Loucy (cell line): Measurements from ENCODE around the gene AP1AR.
A peak's percentile ranks its signal among the peaks of the same experiment; 100 is the strongest.
"Not testable (repeated sequence)": the region's sequence is repeated elsewhere in the genome, so short reads cannot be mapped to it uniquely, and the experiment has no call there.

Source experiments
- H2AFZ ChIP-seq: fragments of 200-600 bp; sonication (generic); 2 replicates; pipeline ENCODE4 v1.6.0; 2016; ENCODE audit warnings: antibody characterized with exemption, mild to moderate bottlenecking, low read length, moderate library complexity
- H3F3A ChIP-seq: fragments of 200-600 bp; 2 replicates; pipeline ENCODE4 v1.6.0; 2016; ENCODE audit warnings: antibody characterized with exemption, low read depth, mild to moderate bottlenecking
- H3K27me3 ChIP-seq: fragments of 200-600 bp; sonication (generic); 2 replicates; pipeline ENCODE4 v1.6.1; 2014; ENCODE audit warnings: low read length, mild to moderate bottlenecking; ENCODE audit not compliant: insufficient read depth, poor library complexity, severe bottlenecking
- H3K36me3 ChIP-seq: fragments of 200-600 bp; sonication (generic); 2 replicates; pipeline ENCODE4 v1.6.1; 2016; ENCODE audit warnings: low read length; ENCODE audit not compliant: insufficient read depth
- H3K4me1 ChIP-seq: fragments of 200-600 bp; sonication (generic); 2 replicates; pipeline ENCODE4 v1.5.1; 2014; ENCODE audit warnings: low read length, mild to moderate bottlenecking; ENCODE audit not compliant: insufficient read depth, poor library complexity, severe bottlenecking
- H3K4me2 ChIP-seq: fragments of 200-600 bp; sonication (generic); 2 replicates; pipeline ENCODE4 v1.6.0; 2014; ENCODE audit warnings: antibody characterized with exemption, low read length, low read depth, mild to moderate bottlenecking; ENCODE audit not compliant: poor library complexity, severe bottlenecking
- H3K4me3 ChIP-seq: fragments of 200-600 bp; sonication (generic); 2 replicates; pipeline ENCODE4 v1.5.1; 2014; ENCODE audit warnings: low read length, mild to moderate bottlenecking, mixed read lengths; ENCODE audit not compliant: poor library complexity, severe bottlenecking
- H3K79me2 ChIP-seq: fragments of 200-600 bp; sonication (generic); 2 replicates; pipeline ENCODE4 v1.6.1; 2014; ENCODE audit warnings: low read length; ENCODE audit not compliant: insufficient read depth
- H3K9ac ChIP-seq: fragments of 200-600 bp; sonication (generic); 2 replicates; pipeline ENCODE4 v1.6.0; 2014; ENCODE audit warnings: mild to moderate bottlenecking, low read depth, low read length, moderate library complexity; ENCODE audit not compliant: poor library complexity, severe bottlenecking
- H3K9me2 ChIP-seq: fragments of 200-600 bp; sonication (generic); replicated peaks from 2 replicates; pipeline ENCODE4 v1.6.1; 2016; ENCODE audit warnings: low read depth, low read length, mixed read lengths
- H3K9me3 ChIP-seq: fragments of 200-600 bp; sonication (generic); 2 replicates; pipeline ENCODE4 v1.6.1; 2014; ENCODE audit warnings: mild to moderate bottlenecking, antibody characterized with exemption, low read length, low read depth; ENCODE audit not compliant: insufficient read depth
- H4K20me1 ChIP-seq: fragments of 200-600 bp; sonication (generic); 2 replicates; pipeline ENCODE4 v1.6.0; 2014; ENCODE audit warnings: antibody characterized with exemption, low read length, mild to moderate bottlenecking; ENCODE audit not compliant: insufficient read depth, poor library complexity, severe bottlenecking
- CTCF ChIP-seq: fragments of 200-600 bp; sonication (generic); conservative IDR thresholded peaks from 2 replicates; pipeline ENCODE4 v1.5.1; 2014; ENCODE audit warnings: mild to moderate bottlenecking, antibody characterized with exemption, low read length
- EZH2phosphoT487 ChIP-seq: fragments of 200-600 bp; IDR thresholded peaks from 2 replicates; pipeline ENCODE4 v1.6.1; 2018; ENCODE audit warnings: antibody characterized with exemption, mild to moderate bottlenecking, moderate library complexity, borderline replicate concordance

AP1AR gene

GRCh38 chr4:112302320-112303274 lies 71.0 kb downstream of the AP1AR start:
- TF ChIP-seq EZH2phosphoT487 (no peak), CTCF (no peak)
- Histone ChIP-seq H3K9me2 (no peaks in the 10 kb centered on the region), H3K4me2 (peak overlapping the region; percentile 57), H3F3A (0 out of 2 replicates have a peak, but pooled peaks cover 2% of the 10 kb centered on the region), H3K4me3 (peak overlapping the region; percentile 37), H3K9ac (peak overlapping the region; percentile 2), H3K9me3 (no peaks in the 10 kb centered on the region), H4K20me1 (no peaks in the 10 kb centered on the region), H2AFZ (0 out of 2 replicates have a peak overlapping the region, but pooled peaks have one; percentile 42), H3K4me1 (peaks cover 51% of the 10 kb centered on the region), H3K36me3 (no peaks in the 10 kb centered on the region), H3K27me3 (no peaks in the 10 kb centered on the region), H3K79me2 (peaks cover 24% of the 10 kb centered on the region)

GRCh38 chr4:112305477-112305876 lies 73.9 kb downstream of the AP1AR start:
- H2AFZ ChIP-seq, H3K4me2 ChIP-seq, H3K9me3 ChIP-seq, H4K20me1 ChIP-seq, H3K9me2 ChIP-seq, H3K27me3 ChIP-seq, H3K9ac ChIP-seq, H3K36me3 ChIP-seq, H3K4me3 ChIP-seq, H3F3A ChIP-seq, H3K79me2 ChIP-seq: not testable (repeated sequence)
- H3K4me1 ChIP-seq: peaks cover 27% of the 10 kb centered on the region

- H3K9ac ChIP-seq, H2AFZ ChIP-seq, H3K4me3 ChIP-seq: not testable (repeated sequence)
These were observed 77.7 kb downstream of the AP1AR start for GRCh38 chr4:112309263-112309791.

GRCh38 chr4:112311516-112311915 lies 79.9 kb downstream of the AP1AR start:
- Histone ChIP-seq H3K36me3 (no peaks in the 10 kb centered on the region), H3K9me2 (no peaks in the 10 kb centered on the region), H3F3A (no peaks in the 10 kb centered on the region), H3K9me3 (no peaks in the 10 kb centered on the region), H3K4me1 (no peaks in the 10 kb centered on the region), H3K27me3 (no peaks in the 10 kb centered on the region), H2AFZ (no peak overlapping the region), H3K4me3 (no peak overlapping the region), H4K20me1 (no peaks in the 10 kb centered on the region), H3K79me2 (0 out of 2 replicates have a peak, but pooled peaks cover 3% of the 10 kb centered on the region), H3K4me2 (no peak overlapping the region), H3K9ac (no peak overlapping the region)
- TF ChIP-seq CTCF (no peak), EZH2phosphoT487 (no peak)

More at GRCh38 chr4:112309263-112309791, 77.7 kb downstream of the AP1AR start:
- not testable (repeated sequence) for H3K36me3 ChIP-seq, H3K27me3 ChIP-seq, H3F3A ChIP-seq, H3K4me1 ChIP-seq, H3K4me2 ChIP-seq, H3K9me2 ChIP-seq, H3K79me2 ChIP-seq, H4K20me1 ChIP-seq, H3K9me3 ChIP-seq
